K562 (cell line): Measurements from ENCODE around the gene ZNF200. TPM values are rescaled to one million over a fixed set of nuclear protein-coding genes. Genes with fewer than 3 reads are reported as not detected.

ENCODE experiments used
- CREB1 ChIP-seq, 2 experiments: sonication (generic) in 1 of 2; formaldehyde crosslinking in 1 of 2; IDR thresholded peaks; 2 replicates each; pipeline versions ENCODE4 v1.6.1 to v1.8.0; 2012 to 2022; ENCODE audit warnings: inconsistent platforms in 1 of 2, mild to moderate bottlenecking in 1 of 2, missing genetic modification reagents in 1 of 2, moderate library complexity in 1 of 2
- EP400 ChIP-seq: fragments of 450-650 bp; IDR thresholded peaks from 2 replicates; pipeline ENCODE4 v1.6.1; 2017; ENCODE audit warnings: antibody characterized with exemption, mild to moderate bottlenecking, moderate library complexity
- HCFC1 ChIP-seq: IDR thresholded peaks from 2 replicates; pipeline ENCODE4 v1.6.1; 2012; ENCODE audit warnings: low read depth, low read length, improper control_type of control experiment
- KAT2B ChIP-seq: IDR thresholded peaks from one replicate; pipeline ENCODE4 v1.6.1; 2012; ENCODE audit warnings: low read depth, mild to moderate bottlenecking, control low read depth, inconsistent platforms, low read length, moderate library complexity
- PHF8 ChIP-seq: fragments of 200-600 bp; sonication (generic); IDR thresholded peaks from 2 replicates; pipeline ENCODE4 v1.6.1; 2012; ENCODE audit warnings: mixed run types, mild to moderate bottlenecking, inconsistent platforms, low read length, moderate library complexity, borderline replicate concordance
- PYGO2 ChIP-seq: fragments of 450-650 bp; IDR thresholded peaks from 2 replicates; pipeline ENCODE4 v1.6.1; 2016; ENCODE audit warnings: mild to moderate bottlenecking, missing genetic modification characterization, moderate library complexity, missing compliant biosample characterization
- RFX7 ChIP-seq: fragments of 250-450 bp; sonication (Bioruptor Pico); IDR thresholded peaks from 2 replicates; pipeline ENCODE4 v1.5.1; 2021; ENCODE audit warnings: mild to moderate bottlenecking
- TCF15 ChIP-seq: fragments of 250-450 bp; sonication (Bioruptor Pico); IDR thresholded peaks from 2 replicates; pipeline ENCODE4 v1.8.0; 2022; ENCODE audit warnings: moderate library complexity, mild to moderate bottlenecking, inconsistent platforms
- TEAD1 ChIP-seq, 2 experiments: fragments of 450-650 bp in 1 of 2; sonication (generic) in 1 of 2; formaldehyde crosslinking; IDR thresholded peaks; 2 replicates each; pipeline versions ENCODE4 v1.4.0 to v1.8.0; 2020 to 2022; ENCODE audit warnings: mild to moderate bottlenecking in 2 of 2, missing genetic modification reagents in 1 of 2
- ZNF511 ChIP-seq: sonication (generic); formaldehyde crosslinking; IDR thresholded peaks from 2 replicates; pipeline ENCODE4 v1.8.0; 2022; ENCODE audit warnings: mild to moderate bottlenecking, missing genetic modification reagents
- ZNF740 ChIP-seq, 3 experiments: fragments of 200-800 bp in 1 of 3; sonication (Bioruptor generic) in 1 of 3; sonication (generic) in 1 of 3; formaldehyde crosslinking in 1 of 3; IDR thresholded peaks; 2 replicates each; pipeline versions ENCODE4 v1.6.1 to v1.8.0; 2016 to 2022; ENCODE audit warnings: mild to moderate bottlenecking in 2 of 3, missing compliant biosample characterization in 2 of 3, missing genetic modification characterization in 2 of 3, missing genetic modification reagents in 1 of 3
- polyA plus RNA-seq, 8 experiments: library from polyadenylated mRNA; depleted of rRNA in 4 of 8; stranded (reverse) in 5 of 8; unstranded in 3 of 8; fragments of >200 nt; fragmentation: Nextera tagmentation in 2 of 8; fragmentation: Illumina TruSeq in 1 of 8; extraction: Ambion mirVana in 2 of 8; extraction: Trizol in 1 of 8; gene quantifications; 2 replicates each; pipeline versions ENCODE4 v1.2.1 to v1.2.3, GENCODE V29; 2011 to 2014; ENCODE audit warnings: inconsistent platforms in 1 of 8, missing spikeins in 1 of 8
- total RNA-seq, 7 experiments: library from RNA; depleted of rRNA in 6 of 7; stranded (reverse); fragments of >200 nt in 6 of 7; fragmentation: Illumina TruSeq in 2 of 7; extraction: Trizol in 2 of 7; gene quantifications; 2 replicates each; pipeline versions ENCODE4 v1.2.1 to v1.2.3, GENCODE V29; 2011 to 2021; ENCODE audit warnings: low replicate concordance in 1 of 7
- TF ChIP-seq, protein P1 (sequence below): sonication (generic); IDR thresholded peaks from 2 replicates; pipeline ENCODE4 v1.6.1; 2016
- TF ChIP-seq, protein P2 (sequence below): fragments of 450-650 bp; formaldehyde crosslinking; IDR thresholded peaks from 2 replicates; pipeline ENCODE4 v1.4.0; 2020; ENCODE audit warnings: mild to moderate bottlenecking, moderate library complexity
- TF ChIP-seq, protein P3 (sequence below): fragments of 450-650 bp; IDR thresholded peaks from 2 replicates; pipeline ENCODE4 v1.6.1; 2016

ZNF200 gene
- total and polyA plus RNA-seq, 9 of the 15 experiments (the other 6 are each of a cell fraction or from before 2014, with no cell fraction given), result 4.8 to 14.5 (median 9.2) TPM

GRCh38 chr16:3264137-3265036, 29.4 kb upstream of the ZNF200 start (continued):
- TF ChIP-seq, protein P1, sequence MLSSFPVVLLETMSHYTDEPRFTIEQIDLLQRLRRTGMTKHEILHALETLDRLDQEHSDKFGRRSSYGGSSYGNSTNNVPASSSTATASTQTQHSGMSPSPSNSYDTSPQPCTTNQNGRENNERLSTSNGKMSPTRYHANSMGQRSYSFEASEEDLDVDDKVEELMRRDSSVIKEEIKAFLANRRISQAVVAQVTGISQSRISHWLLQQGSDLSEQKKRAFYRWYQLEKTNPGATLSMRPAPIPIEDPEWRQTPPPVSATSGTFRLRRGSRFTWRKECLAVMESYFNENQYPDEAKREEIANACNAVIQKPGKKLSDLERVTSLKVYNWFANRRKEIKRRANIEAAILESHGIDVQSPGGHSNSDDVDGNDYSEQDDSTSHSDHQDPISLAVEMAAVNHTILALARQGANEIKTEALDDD, result no peak
- TF ChIP-seq CREB1 (IDR thresholded peaks at IDR 0.05), result peak; percentile 21; the same call in 1 of the 2 replicates
- peak; percentile 64 for TF ChIP-seq CREB1 (CRISPR knock-in tag; IDR thresholded peaks at IDR 0.05)
- TF ChIP-seq ZNF511 (CRISPR knock-in tag), result peak; percentile 98
- TF ChIP-seq PYGO2, result no peak
- no peak for TF ChIP-seq ZNF740 (CRISPR knock-in tag; IDR thresholded peaks at IDR 0.05)
- TF ChIP-seq ZNF740 (tag; IDR thresholded peaks at IDR 0.05), result no peak; a peak in 1 of 4 replicates
- no peak for TF ChIP-seq RFX7 (CRISPR knock-in tag)
- TF ChIP-seq, protein P2, sequence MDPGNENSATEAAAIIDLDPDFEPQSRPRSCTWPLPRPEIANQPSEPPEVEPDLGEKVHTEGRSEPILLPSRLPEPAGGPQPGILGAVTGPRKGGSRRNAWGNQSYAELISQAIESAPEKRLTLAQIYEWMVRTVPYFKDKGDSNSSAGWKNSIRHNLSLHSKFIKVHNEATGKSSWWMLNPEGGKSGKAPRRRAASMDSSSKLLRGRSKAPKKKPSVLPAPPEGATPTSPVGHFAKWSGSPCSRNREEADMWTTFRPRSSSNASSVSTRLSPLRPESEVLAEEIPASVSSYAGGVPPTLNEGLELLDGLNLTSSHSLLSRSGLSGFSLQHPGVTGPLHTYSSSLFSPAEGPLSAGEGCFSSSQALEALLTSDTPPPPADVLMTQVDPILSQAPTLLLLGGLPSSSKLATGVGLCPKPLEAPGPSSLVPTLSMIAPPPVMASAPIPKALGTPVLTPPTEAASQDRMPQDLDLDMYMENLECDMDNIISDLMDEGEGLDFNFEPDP (CRISPR knock-in tag), result no peak
- TF ChIP-seq, protein P3, sequence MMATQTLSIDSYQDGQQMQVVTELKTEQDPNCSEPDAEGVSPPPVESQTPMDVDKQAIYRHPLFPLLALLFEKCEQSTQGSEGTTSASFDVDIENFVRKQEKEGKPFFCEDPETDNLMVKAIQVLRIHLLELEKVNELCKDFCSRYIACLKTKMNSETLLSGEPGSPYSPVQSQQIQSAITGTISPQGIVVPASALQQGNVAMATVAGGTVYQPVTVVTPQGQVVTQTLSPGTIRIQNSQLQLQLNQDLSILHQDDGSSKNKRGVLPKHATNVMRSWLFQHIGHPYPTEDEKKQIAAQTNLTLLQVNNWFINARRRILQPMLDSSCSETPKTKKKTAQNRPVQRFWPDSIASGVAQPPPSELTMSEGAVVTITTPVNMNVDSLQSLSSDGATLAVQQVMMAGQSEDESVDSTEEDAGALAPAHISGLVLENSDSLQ, result peak; percentile 99
- TF ChIP-seq PHF8, result peak; percentile 89; the same call in 1 of the 2 replicates
- TF ChIP-seq EP400, result peak; percentile 94
- peak; percentile 56 for TF ChIP-seq HCFC1
- no peak for TF ChIP-seq TCF15 (CRISPR knock-in tag)
- no peak for TF ChIP-seq KAT2B
- peak; percentile 4 to 88; a peak in 2 of 4 replicates for TF ChIP-seq TEAD1 (CRISPR knock-in tag; IDR thresholded peaks at IDR 0.05)
